Lower lobe of right lung (tissue), 2 donors: Measurements from ENCODE around the gene ACTL6B. TPM values are rescaled to one million over a fixed set of nuclear protein-coding genes. Genes with fewer than 3 reads are reported as not detected.

Experiments used
- ATAC-seq, 2 donors: fragments of 200-7000 bp; cut with Tn5 transposase; one replicate each; pipeline ENCODE4 v1.9.1; 2020 to 2022; ENCODE audit warnings: mild to moderate bottlenecking in 2 of 2, moderate library complexity in 2 of 2
- DNase-seq: peaks from one replicate; pipeline ENCODE4 v3.0.0-alpha.2; 2020
- H3K27ac ChIP-seq: fragments of 200-600 bp; one replicate; pipeline ENCODE4 v1.8.0; 2022
- H3K27me3 ChIP-seq: fragments of 200-600 bp; one replicate; pipeline ENCODE4 v1.8.0; 2022; ENCODE audit warnings: low read depth
- H3K36me3 ChIP-seq: fragments of 200-600 bp; one replicate; pipeline ENCODE4 v1.8.0; 2022; ENCODE audit warnings: mild to moderate bottlenecking
- H3K4me1 ChIP-seq: fragments of 200-600 bp; one replicate; pipeline ENCODE4 v1.8.0; 2022
- H3K4me3 ChIP-seq: fragments of 200-600 bp; one replicate; pipeline ENCODE4 v1.8.0; 2022; ENCODE audit warnings: mild to moderate bottlenecking
- H3K9me3 ChIP-seq: fragments of 200-600 bp; one replicate; pipeline ENCODE4 v1.8.0; 2022
- intact Hi-C: fragments of 100-400 bp; cut with DNase I; formaldehyde crosslinking; loops from one replicate; pipeline ENCODE4 v1.11.0; 2022
- total RNA-seq: library from RNA; stranded (reverse); fragmentation: NEBNext Ultra II Directional; extraction: Animal tissue kit (Norgen Biotek cat#: 25700); gene quantifications from one replicate; pipeline ENCODE4 v1.2.1, GENCODE V29; 2021
- TF ChIP-seq, protein P1 (sequence below): fragments of 200-600 bp; IDR thresholded peaks from one replicate; pipeline ENCODE4 v1.8.0; 2022; ENCODE audit warnings: antibody characterized with exemption, mild to moderate bottlenecking
- donor health status: DM: no; HTN: yes; CAD: no; lungs with severe emphysema.

Gene ACTL6B
- total RNA-seq, 1 donor from 2014 or later = not detected

DNA sequence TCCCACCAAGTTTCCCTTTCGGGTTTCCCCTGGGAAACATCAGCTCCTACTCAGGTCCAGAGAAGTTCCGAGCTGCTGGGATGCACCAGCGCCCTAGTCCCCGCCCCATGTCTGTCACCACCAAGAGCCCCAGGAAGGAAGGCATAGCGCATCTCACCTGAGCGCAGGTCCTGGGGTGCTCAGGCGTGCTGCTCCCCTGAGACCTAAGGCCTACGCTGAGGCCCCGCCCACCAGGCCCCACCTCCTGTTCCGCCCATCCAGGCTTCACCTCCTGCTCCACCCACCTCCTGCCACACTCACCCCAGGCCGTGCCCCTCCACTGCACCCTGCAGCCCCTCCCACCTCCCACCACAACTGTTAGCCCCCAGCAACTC is 13.7 kb downstream of the ACTL6B start:
- ATAC-seq (peak; percentile 31 to 33), DNase-seq (no peak)
- Histone ChIP-seq H3K27me3 (peaks cover 33% of the 10 kb centered on the region), H3K27ac (no peak overlapping the region), H3K36me3 (no peaks in the 10 kb centered on the region), H3K4me1 (no peaks in the 10 kb centered on the region), H3K9me3 (no peaks in the 10 kb centered on the region), H3K4me3 (no peak overlapping the region)
- TF ChIP-seq, protein P1, sequence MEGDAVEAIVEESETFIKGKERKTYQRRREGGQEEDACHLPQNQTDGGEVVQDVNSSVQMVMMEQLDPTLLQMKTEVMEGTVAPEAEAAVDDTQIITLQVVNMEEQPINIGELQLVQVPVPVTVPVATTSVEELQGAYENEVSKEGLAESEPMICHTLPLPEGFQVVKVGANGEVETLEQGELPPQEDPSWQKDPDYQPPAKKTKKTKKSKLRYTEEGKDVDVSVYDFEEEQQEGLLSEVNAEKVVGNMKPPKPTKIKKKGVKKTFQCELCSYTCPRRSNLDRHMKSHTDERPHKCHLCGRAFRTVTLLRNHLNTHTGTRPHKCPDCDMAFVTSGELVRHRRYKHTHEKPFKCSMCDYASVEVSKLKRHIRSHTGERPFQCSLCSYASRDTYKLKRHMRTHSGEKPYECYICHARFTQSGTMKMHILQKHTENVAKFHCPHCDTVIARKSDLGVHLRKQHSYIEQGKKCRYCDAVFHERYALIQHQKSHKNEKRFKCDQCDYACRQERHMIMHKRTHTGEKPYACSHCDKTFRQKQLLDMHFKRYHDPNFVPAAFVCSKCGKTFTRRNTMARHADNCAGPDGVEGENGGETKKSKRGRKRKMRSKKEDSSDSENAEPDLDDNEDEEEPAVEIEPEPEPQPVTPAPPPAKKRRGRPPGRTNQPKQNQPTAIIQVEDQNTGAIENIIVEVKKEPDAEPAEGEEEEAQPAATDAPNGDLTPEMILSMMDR = no peak
- intact Hi-C loops = no loop called here

- Histone ChIP-seq H3K9me3 (no peaks in the 10 kb centered on the region), H3K4me1 (no peaks in the 10 kb centered on the region), H3K27ac (no peak overlapping the region), H3K36me3 (no peaks in the 10 kb centered on the region), H3K27me3 (peaks cover 28% of the 10 kb centered on the region), H3K4me3 (no peak overlapping the region)
- intact Hi-C loops = no loop called here
- ATAC-seq (no peak), DNase-seq (no peak)
- TF ChIP-seq, protein P1 = no peak
These were observed 14.3 kb downstream of the ACTL6B start for GRCh38 chr7:100641860-100642533.

DNA sequence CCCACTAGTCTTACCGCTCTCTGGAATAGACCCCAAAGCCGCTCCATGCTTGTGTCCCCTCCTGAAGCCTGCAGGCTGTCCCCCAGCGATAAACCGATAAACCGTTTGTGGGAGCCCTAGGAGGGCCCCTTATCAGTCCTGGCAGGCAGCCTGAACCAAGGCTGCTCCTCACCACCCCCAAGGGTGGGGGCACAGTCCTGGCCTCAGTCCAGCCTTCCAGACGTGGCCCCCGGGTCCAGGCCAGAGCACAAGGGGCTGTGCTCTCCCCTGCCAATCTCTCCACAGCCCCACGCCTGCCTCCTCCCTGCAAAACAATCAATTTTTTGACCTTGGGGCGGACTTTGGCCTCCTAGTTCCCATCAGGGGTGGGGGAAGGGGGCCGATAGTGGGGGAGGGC is 14.8 kb downstream of the ACTL6B start, which contains the start of gene TFR2:
Gene TFR2, minus strand, starts transcription at position 90 of the 397 bp plus-strand sequence. Its CDS starts 43 bp downstream, at position 47.
- DNase-seq (no peak), ATAC-seq (no peak)
- Histone ChIP-seq H3K4me1 (no peaks in the 10 kb centered on the region), H3K4me3 (no peak within 1 kb of the TSS), H3K36me3 (no peaks in the 10 kb centered on the region), H3K27me3 (peaks cover 28% of the 10 kb centered on the region), H3K9me3 (no peaks in the 10 kb centered on the region), H3K27ac (no peak within 1 kb of the TSS)
- intact Hi-C loops = no loop called here
- TF ChIP-seq, protein P1 = no peak

DNA sequence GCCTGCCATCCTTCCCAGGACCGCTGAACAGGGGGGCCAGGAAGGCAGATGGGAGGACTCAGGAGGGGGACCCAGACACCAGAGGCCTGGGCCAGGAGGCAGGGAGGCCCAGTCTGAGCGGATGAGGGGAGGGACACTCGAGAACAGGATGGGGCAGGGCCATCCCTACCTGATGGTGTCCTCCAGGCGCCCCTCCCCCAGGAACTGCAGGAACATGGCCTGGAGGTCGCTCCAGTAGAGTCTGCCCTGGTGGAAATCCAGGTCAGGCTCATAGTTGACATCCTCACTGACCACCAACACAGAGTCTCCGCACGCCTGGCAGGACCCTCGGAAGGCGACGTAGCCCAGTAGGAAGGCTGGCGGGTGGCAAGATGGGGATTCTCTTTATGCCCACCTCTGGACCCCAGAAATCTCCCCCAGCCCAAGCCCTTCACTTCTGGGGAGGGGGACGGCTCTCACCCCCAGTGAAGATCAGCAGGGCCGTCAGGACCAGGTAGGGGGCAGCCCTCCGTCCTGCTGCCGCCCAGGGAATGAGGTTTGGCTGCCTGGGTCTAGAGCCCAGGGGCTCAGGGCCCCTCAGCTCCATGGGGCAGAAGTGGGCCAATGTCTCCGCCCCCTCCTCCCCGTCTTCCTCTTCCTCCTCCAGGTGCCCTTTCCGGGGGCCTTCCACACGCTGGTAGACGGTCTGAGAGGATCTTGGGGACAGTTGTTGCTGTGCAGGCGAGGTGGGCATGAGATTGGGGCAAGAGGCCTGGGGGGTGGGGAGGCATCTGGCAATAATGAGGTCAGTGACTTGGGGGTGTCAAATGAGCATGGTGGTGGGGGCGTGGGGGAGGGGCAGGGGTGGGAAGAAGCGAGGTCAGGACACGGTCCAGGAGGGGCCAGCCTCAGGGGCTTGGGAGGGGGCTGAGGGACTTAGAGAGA is 15.5 kb downstream of the ACTL6B start:
- intact Hi-C loops = no loop called here
- ATAC-seq = no peak

DNA sequence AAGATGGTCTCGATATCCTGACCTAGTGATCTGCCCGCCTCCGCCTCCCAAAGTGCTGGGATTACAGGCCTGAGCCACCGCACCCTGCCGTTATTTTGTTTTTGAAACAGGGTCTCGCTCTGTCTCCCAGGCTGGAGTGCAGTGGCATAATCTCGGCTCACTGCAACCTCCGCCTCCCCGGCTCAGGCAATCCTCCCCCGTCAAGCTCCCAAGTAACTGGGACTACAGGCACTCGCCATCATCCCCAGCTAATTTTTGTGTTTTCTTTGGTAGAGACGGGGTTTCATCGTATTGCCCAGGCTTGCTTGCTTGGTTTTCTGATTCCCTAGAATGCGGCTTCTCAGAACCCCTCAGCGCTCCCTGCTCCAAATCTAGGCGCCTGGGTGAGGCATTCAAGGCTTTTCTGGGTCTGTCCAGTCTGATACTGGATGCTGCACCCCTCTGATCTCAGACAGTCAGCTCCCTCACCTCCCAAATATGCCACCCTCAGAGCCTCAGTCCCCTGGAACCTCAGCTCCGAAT is 16.2 kb downstream of the ACTL6B start:
- intact Hi-C loops = no loop called here
- no peak overlapping the region for H3K27ac ChIP-seq
- ATAC-seq = no peak

More for the DNA sequence above, 15.5 kb downstream of the ACTL6B start:
- TF ChIP-seq, protein P1 = no peak
- Histone ChIP-seq H3K36me3 (no peaks in the 10 kb centered on the region), H3K9me3 (no peaks in the 10 kb centered on the region), H3K4me1 (no peaks in the 10 kb centered on the region), H3K27me3 (peaks cover 28% of the 10 kb centered on the region), H3K27ac (no peak overlapping the region), H3K4me3 (no peak overlapping the region)
- no peak for DNase-seq

More for the DNA sequence above, 16.2 kb downstream of the ACTL6B start:
- no peaks in the 10 kb centered on the region for H3K9me3 ChIP-seq
- no peak overlapping the region for H3K4me3 ChIP-seq
- no peak for DNase-seq
- H3K27me3 ChIP-seq = peaks cover 26% of the 10 kb centered on the region
- TF ChIP-seq, protein P1 = no peak
- H3K36me3 ChIP-seq = no peaks in the 10 kb centered on the region
- no peaks in the 10 kb centered on the region for H3K4me1 ChIP-seq
